RPMI8226 (cell line): ENCODE measurements around the gene DCAF11.

Source experiments
- DNase-seq: peaks from one replicate; pipeline ENCODE4 v3.0.0-alpha.2; 2015

Gene DCAF11

GRCh38 chr14:24114532-24115421, at the start of gene DCAF11, which contains the start of gene NRL:
Gene DCAF11 (plus strand): TSS chr14:24114777. CDS start chr14:24115595, 818 bp downstream.
Gene NRL (minus strand): TSS chr14:24114949. CDS start chr14:24082848, 32,101 bp downstream.
- DNase-seq: peak; percentile 96

DNA sequence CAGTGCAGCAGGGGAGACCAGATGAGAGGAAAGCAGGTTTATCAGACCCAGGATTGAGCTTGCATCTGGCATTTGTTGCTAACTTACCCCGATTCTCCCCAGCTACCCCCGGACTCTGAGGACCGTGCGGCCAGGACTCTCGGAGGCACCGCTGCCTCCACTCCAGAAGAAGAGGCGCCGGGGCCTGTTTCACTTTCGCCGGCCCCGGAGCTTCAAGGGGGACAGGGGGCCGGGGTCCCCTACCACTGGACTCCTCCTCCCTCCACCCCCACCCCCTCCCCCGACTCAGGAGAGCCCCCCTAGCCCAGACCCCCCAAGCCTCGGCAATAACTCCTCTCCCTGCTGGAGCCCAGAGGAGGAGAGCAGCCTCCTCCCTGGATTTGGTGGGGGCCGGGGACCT, 49.7 kb upstream of the DCAF11 start:
- DNase-seq: no peak

GRCh38 chr14:24065408-24065807, 49.2 kb upstream of the DCAF11 start:
- no peak for DNase-seq

- DNase-seq: no peak
Observed at GRCh38 chr14:24066496-24067132, 48.0 kb upstream of the DCAF11 start.

- no peak for DNase-seq
Observed at GRCh38 chr14:24067133-24068082, 47.2 kb upstream of the DCAF11 start.

DNA sequence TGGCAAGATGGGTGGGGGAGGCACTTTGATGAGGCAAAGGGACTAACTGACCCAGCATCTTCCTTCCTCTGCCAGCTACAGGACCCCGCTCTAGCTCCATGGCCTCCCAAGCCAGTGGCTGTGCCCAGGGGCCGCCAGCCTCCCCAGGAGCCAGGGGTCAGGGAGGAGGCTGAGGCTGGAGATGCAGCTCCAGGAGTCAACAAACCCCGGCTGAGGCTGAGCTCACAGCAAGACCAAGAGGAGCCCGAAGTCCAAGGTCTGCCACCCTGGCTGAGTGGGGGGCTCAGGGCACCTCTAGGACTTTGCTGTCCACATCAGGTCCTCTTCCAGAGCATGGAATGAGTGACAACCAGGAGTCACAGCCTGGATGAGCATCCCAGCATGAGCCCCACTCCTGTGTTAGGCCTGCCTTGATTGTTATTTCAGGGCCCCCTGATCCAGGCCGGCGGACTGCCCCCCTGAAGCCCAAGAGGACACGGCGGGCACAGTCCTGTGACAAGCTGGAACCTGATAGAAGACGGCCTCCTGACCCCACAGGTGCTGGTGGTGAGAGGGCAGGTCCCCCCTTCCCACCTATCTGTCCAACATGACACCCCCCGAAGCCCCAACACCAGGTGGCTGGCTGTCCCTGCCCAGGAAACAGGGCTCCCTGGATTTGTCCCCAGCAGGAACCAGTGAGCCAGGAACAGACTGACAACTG, 45.7 kb upstream of the DCAF11 start:
- no peak for DNase-seq

DNA sequence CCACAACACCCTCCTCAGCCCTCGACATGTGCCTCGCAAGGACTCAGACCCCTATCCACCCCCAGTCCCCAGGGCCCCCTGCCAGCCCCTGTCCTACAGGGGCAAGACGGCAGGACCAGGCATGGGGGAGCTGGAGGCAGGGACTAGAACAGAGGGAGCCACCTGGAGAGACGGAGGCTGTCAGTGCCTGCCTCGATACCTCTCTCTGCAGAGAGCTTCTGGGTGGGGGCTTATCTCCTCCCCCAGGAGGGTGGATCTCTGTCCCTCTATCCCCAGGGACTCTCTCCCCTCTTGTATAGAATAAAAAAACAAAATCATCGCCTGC, 45.2 kb upstream of the DCAF11 start:
- no peak for DNase-seq

GRCh38 chr14:24070285-24071143, 44.1 kb upstream of the DCAF11 start:
- DNase-seq: no peak

GRCh38 chr14:24071144-24071697, 43.4 kb upstream of the DCAF11 start, which contains the start of gene CPNE6:
Gene CPNE6 (plus strand): TSS chr14:24071562. CDS start chr14:24072937, 1,375 bp downstream.
- no peak for DNase-seq

- no peak for DNase-seq
Observed at GRCh38 chr14:24071836-24072430, 42.6 kb upstream of the DCAF11 start.

GRCh38 chr14:24072436-24072835, 42.1 kb upstream of the DCAF11 start:
- no peak for DNase-seq

DNA sequence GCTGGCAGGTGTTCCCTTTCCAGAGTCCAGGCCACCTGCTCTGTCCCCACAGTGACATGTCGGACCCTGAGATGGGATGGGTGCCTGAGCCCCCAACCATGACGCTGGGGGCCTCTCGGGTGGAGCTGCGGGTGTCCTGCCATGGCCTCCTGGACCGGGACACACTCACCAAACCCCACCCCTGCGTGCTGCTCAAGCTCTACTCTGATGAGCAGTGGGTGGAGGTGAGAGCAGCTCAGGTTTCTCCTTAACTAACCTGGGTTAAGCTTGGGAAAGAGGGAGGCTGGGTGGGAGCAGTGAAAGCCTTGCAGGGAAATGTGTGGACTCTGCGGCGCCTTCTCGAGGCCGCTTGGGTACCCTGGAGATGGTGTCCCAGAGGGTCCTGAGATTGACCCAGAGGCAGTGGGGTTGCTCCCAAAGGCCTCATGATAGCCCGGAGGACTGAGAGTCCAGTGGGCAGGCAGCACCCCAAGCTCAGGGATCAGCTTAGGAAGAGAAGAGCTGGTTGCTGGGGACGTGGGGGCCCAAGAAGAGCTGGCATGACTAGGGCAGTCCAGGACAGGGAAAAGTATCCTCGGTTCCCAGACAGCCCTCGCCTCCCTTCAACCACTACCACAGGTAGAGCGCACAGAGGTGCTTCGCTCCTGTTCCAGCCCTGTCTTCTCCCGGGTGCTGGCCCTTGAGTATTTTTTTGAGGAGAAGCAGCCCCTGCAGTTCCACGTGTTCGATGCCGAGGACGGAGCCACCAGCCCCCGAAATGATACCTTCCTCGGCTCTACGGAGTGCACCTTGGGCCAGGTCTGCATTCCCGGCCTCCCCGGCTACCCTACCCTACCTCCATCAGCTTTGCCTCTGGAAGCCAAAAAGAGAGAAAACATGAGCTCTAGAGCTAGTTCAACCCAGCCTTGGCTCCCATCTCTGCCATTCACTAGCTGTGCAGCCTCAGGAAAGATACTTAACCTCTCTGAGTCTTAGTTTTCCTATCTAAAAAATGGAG, 41.4 kb upstream of the DCAF11 start:
- DNase-seq: no peak

GRCh38 chr14:24074625-24075484, 39.7 kb upstream of the DCAF11 start:
- DNase-seq: no peak

- DNase-seq: peak; percentile 53
Observed at GRCh38 chr14:24075485-24076301, 38.9 kb upstream of the DCAF11 start.

GRCh38 chr14:24076302-24076601, 38.3 kb upstream of the DCAF11 start:
- no peak for DNase-seq

DNA sequence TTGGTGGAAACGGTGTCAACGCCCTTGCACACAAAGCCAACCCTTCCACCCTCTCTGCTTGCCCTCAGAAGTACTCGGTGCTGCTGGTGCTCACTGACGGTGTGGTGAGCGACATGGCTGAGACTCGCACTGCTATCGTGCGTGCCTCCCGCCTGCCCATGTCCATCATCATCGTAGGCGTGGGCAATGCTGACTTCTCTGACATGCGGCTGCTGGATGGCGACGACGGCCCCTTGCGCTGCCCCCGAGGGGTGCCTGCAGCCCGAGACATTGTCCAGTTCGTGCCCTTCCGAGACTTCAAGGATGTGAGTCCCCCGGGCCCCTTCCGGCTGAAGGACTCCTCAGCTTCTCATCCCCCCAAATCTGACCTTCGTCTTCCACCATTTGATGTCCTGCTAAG, 37.5 kb upstream of the DCAF11 start:
- no peak for DNase-seq

GRCh38 chr14:24078146-24078545, 36.4 kb upstream of the DCAF11 start:
- no peak for DNase-seq
